ENCODE measurements around the gene ZNF784.

DNA sequence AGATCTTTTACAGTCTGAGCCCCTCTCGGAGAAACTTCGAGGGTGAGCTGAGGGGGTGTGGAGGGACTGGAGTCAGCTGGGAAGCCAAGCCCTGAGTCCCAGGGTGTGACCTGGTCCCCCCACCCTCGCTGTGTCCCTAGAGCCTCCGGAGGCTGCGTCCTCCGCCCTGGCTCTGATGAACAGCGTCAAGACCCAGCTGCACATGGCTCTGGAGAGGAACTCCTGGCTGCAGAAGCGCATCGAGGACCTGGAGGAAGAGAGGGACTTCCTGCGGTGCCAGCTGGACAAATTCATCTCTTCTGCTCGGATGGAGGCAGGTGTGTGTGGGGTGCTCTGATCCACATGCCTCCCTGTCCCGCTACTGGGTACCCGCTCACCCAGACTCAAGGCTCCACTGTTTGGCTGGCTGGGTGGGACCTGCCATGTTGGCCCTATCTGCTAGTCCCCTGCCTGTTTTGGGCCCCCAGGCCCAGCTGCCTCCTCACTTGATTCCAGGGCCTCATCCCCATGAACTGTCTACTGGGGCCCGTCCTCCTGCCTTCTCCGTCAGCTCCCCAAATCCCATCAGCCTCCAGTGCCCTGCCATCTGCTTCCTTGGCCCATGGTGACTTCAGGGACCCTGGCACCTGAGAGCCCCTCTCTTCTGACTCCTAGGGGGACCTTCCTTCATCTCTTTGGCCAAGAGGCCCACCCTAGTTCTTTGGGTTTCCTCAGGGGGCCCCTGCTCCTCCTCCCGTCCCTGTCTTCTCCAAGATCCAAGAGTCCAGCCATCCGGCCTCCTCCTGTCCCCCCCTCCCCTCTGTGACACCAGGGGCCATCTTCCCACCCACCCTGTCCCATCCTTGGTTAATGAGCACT is 25.1 kb upstream of the ZNF784 start:
- TF ChIP-seq EZH2 (IDR thresholded peaks at IDR 0.05; ENCODE audit: insufficient read depth, poor library complexity, severe bottlenecking) (no peak), EZH2phosphoT487 (IDR thresholded peaks at IDR 0.05; ENCODE audit: insufficient read depth, low read depth) (no peak)
